ENCODE results near the gene OAF. TPM values are rescaled to one million over a fixed set of nuclear protein-coding genes. Genes with fewer than 3 reads are reported as not detected.

The OAF gene
- total and polyA plus RNA-seq, 2 experiments from 2014 or later = 1.1 to 3.0 TPM

GRCh38 chr11:120248551-120249278 is 37.9 kb downstream of the OAF start:
- H3K27me3 ChIP-seq (ENCODE audit: insufficient read depth) = 0 out of 2 replicates have a peak, but pooled peaks cover 4% of the 10 kb centered on the region
- H3K4me1 Mint-ChIP-seq = peaks cover 51% of the 10 kb centered on the region
- H3K9me2 ChIP-seq (ENCODE audit: insufficient read depth) = no peaks in the 10 kb centered on the region
- H4K20me1 ChIP-seq (replicated peaks; ENCODE audit: insufficient read depth) = no peaks in the 10 kb centered on the region
- no peak for TF ChIP-seq EZH2 (IDR thresholded peaks at IDR 0.05; ENCODE audit: low read depth, unreplicated experiment)
- TF ChIP-seq ZNF331 (CRISPR knock-in tag; IDR thresholded peaks at IDR 0.05; ENCODE audit: low read depth) = no peak
- TF ChIP-seq CREB1 (CRISPR knock-in tag; IDR thresholded peaks at IDR 0.05; ENCODE audit: low read depth) = no peak
- TF ChIP-seq ETS1 (IDR thresholded peaks at IDR 0.05) = no peak
- no peak for TF ChIP-seq EZH2phosphoT487 (IDR thresholded peaks at IDR 0.05; ENCODE audit: unreplicated experiment)
- TF ChIP-seq ZNF114 (CRISPR knock-in tag; IDR thresholded peaks at IDR 0.05) = no peak
- TF ChIP-seq CTCF (conservative IDR thresholded peaks at IDR 0.05; ENCODE audit: low read depth in 2 of 2) = no peak
- no peak for TF ChIP-seq ZNF462 (CRISPR knock-in tag; IDR thresholded peaks at IDR 0.05)
- TF ChIP-seq STAT1 (IDR thresholded peaks at IDR 0.05; ENCODE audit: unreplicated experiment) = no peak
- H3K4me3 ChIP-seq = no peak overlapping the region
- no peak overlapping the region for H3K4me3 Mint-ChIP-seq
- no peaks in the 10 kb centered on the region for H3K79me2 ChIP-seq (replicated peaks; ENCODE audit: insufficient read depth)
- H3K4me2 ChIP-seq = peak overlapping the region; percentile 38
- DNase-seq (ENCODE audit: low spot score) (no peak), ATAC-seq (peak; percentile 50)
- no peaks in the 10 kb centered on the region; the same call in 2 of the 3 replicates for H3K36me3 Mint-ChIP-seq (ENCODE audit: low read depth)
- H3K9me3 Mint-ChIP-seq = no peaks in the 10 kb centered on the region
- H3K36me3 ChIP-seq (ENCODE audit: insufficient read depth) = no peaks in the 10 kb centered on the region
- H3K27ac ChIP-seq (ENCODE audit: low read depth) = no peak overlapping the region; the same call in 1 of the 2 replicates
- H3K27me3 Mint-ChIP-seq (ENCODE audit: insufficient read depth, low read depth, poor library complexity) = peaks cover 15% of the 10 kb centered on the region
- H3K27ac Mint-ChIP-seq = no peak overlapping the region; the same call in 1 of the 2 replicates
- peaks cover 42% of the 10 kb centered on the region for H3K4me1 ChIP-seq (ENCODE audit: insufficient read depth)
- 0 out of 2 replicates have a peak, but pooled peaks cover 3% of the 10 kb centered on the region for H3F3A ChIP-seq (replicated peaks; ENCODE audit: low read depth)
- peak overlapping the region; percentile 35 for H2AFZ ChIP-seq

Measured in GM23338 (cell line).